WTC11 (cell line): ENCODE data around the gene PLPPR1. TPM values are rescaled to one million over a fixed set of nuclear protein-coding genes. Genes with fewer than 3 reads are reported as not detected.

Experiments used
- ATAC-seq: fragments of 200-7000 bp; cut with Tn5 transposase; 2 replicates; pipeline ENCODE4 v1.10.0; 2021; ENCODE audit warnings: mild to moderate bottlenecking, moderate library complexity
- CTCF ChIA-PET: fragments of 300-600 bp; sonication (Branson Sonifier 250); formaldehyde crosslinking; loops from one replicate; lab custom pipeline; 2021; ENCODE audit warnings: antibody characterized with exemption; lab: Charles Lee
- POLR2A ChIA-PET: fragments of 350-600 bp; sonication (Branson Sonifier 250); formaldehyde crosslinking; loops from one replicate; lab custom pipeline; 2021; ENCODE audit warnings: antibody characterized with exemption; lab: Charles Lee
- DNase-seq: peaks from one replicate; pipeline ENCODE4 v3.0.0; 2021; ENCODE audit warnings: low spot score
- H3K27ac Mint-ChIP-seq: 2 replicates; pipeline ENCODE4 v1.8.0; 2021; ENCODE audit warnings: mixed read lengths
- H3K27me3 Mint-ChIP-seq: 2 replicates; pipeline ENCODE4 v1.8.0; 2021; ENCODE audit warnings: low read depth, mild to moderate bottlenecking, moderate library complexity, mixed read lengths
- H3K36me3 Mint-ChIP-seq: 2 replicates; pipeline ENCODE4 v1.8.0; 2021; ENCODE audit warnings: mixed read lengths
- H3K4me1 Mint-ChIP-seq: 2 replicates; pipeline ENCODE4 v1.8.0; 2022; ENCODE audit warnings: mixed read lengths
- H3K4me3 Mint-ChIP-seq: 2 replicates; pipeline ENCODE4 v1.8.0; 2021; ENCODE audit warnings: mild to moderate bottlenecking, moderate library complexity, mixed read lengths
- H3K9me3 Mint-ChIP-seq: 2 replicates; pipeline ENCODE4 v1.8.0; 2021; ENCODE audit warnings: mixed read lengths
- CBFB ChIP-seq: sonication (generic); formaldehyde crosslinking; IDR thresholded peaks from 2 replicates; pipeline ENCODE4 v1.8.1; 2022; ENCODE audit warnings: mild to moderate bottlenecking, low read depth, missing genetic modification reagents
- ELF4 ChIP-seq: sonication (generic); formaldehyde crosslinking; IDR thresholded peaks from 2 replicates; pipeline ENCODE4 v1.8.1; 2022; ENCODE audit warnings: low read depth, mild to moderate bottlenecking, moderate library complexity, missing genetic modification reagents
- ERG ChIP-seq: fragments of 250-450 bp; sonication (Bioruptor Pico); IDR thresholded peaks from 2 replicates; pipeline ENCODE4 v1.8.0; 2021; ENCODE audit warnings: mild to moderate bottlenecking
- ETV6 ChIP-seq: sonication (generic); formaldehyde crosslinking; IDR thresholded peaks from 2 replicates; pipeline ENCODE4 v1.8.1; 2022; ENCODE audit warnings: mild to moderate bottlenecking, missing genetic modification reagents
- FOXK1 ChIP-seq: sonication (generic); formaldehyde crosslinking; IDR thresholded peaks from 2 replicates; pipeline ENCODE4 v1.8.0; 2022; ENCODE audit warnings: mild to moderate bottlenecking, moderate library complexity, missing genetic modification reagents
- FOXP4 ChIP-seq: sonication (generic); formaldehyde crosslinking; IDR thresholded peaks from 2 replicates; pipeline ENCODE4 v1.8.0; 2022; ENCODE audit warnings: mild to moderate bottlenecking, missing genetic modification reagents
- JUN ChIP-seq: sonication (generic); formaldehyde crosslinking; IDR thresholded peaks from 2 replicates; pipeline ENCODE4 v1.8.0; 2023; ENCODE audit warnings: mild to moderate bottlenecking, missing genetic modification reagents
- NFYB ChIP-seq: sonication (generic); formaldehyde crosslinking; conservative IDR thresholded peaks from 2 replicates; pipeline ENCODE4 v1.8.0; 2022; ENCODE audit warnings: low read depth, missing genetic modification reagents
- RELA ChIP-seq: sonication (generic); formaldehyde crosslinking; IDR thresholded peaks from 2 replicates; pipeline ENCODE4 v1.8.1; 2022; ENCODE audit warnings: missing genetic modification reagents, mild to moderate bottlenecking, borderline replicate concordance
- TEAD4 ChIP-seq: sonication (generic); formaldehyde crosslinking; IDR thresholded peaks from 2 replicates; pipeline ENCODE4 v1.8.0; 2022; ENCODE audit warnings: mild to moderate bottlenecking, missing genetic modification reagents
- ZNF138 ChIP-seq: sonication (generic); formaldehyde crosslinking; conservative IDR thresholded peaks from 2 replicates; pipeline ENCODE4 v1.8.1; 2022; ENCODE audit warnings: mild to moderate bottlenecking, moderate library complexity, missing genetic modification reagents
- ZNF281 ChIP-seq: sonication (generic); formaldehyde crosslinking; IDR thresholded peaks from 2 replicates; pipeline ENCODE4 v1.8.0; 2023; ENCODE audit warnings: mild to moderate bottlenecking, missing genetic modification reagents
- ZNF317 ChIP-seq: sonication (generic); formaldehyde crosslinking; IDR thresholded peaks from 2 replicates; pipeline ENCODE4 v1.8.1; 2023; ENCODE audit warnings: low read depth, mild to moderate bottlenecking, moderate library complexity, missing genetic modification reagents, borderline replicate concordance
- ZNF532 ChIP-seq: fragments of 250-450 bp; sonication (Bioruptor Pico); IDR thresholded peaks from 2 replicates; pipeline ENCODE4 v1.9.0; 2021; ENCODE audit warnings: mild to moderate bottlenecking, borderline replicate concordance
- total RNA-seq: library from RNA; stranded (reverse); gene quantifications from 3 replicates; pipeline ENCODE4 v1.2.3, GENCODE V29; 2021

The PLPPR1 gene
- total RNA-seq, 1 experiment from 2014 or later = 1.5 TPM

GRCh38 chr9:101025940-101026339 is 2.6 kb upstream of the PLPPR1 start (continued):
- TF ChIP-seq ZNF281 (no peak), CBFB (CRISPR knock-in tag) (no peak), ZNF138 (CRISPR knock-in tag) (no peak), ELF4 (CRISPR knock-in tag) (no peak)

GRCh38 chr9:101026824-101027223 is 1.7 kb upstream of the PLPPR1 start:
- DNase-seq (no peak), ATAC-seq (no peak)
- CTCF ChIA-PET = interaction anchor here (1.0 to 1.9 kb wide), 3 partner anchors 92 to 285 kb away, joined by 4 to 5 read pairs (median 4); no protein-coding TSS in a partner anchor
- Mint-ChIP-seq H3K36me3 (no peaks in the 10 kb centered on the region), H3K4me1 (peaks cover 24% of the 10 kb centered on the region), H3K27me3 (peaks cover 59% of the 10 kb centered on the region), H3K4me3 (no peak overlapping the region), H3K27ac (no peak overlapping the region), H3K9me3 (no peaks in the 10 kb centered on the region)
- POLR2A ChIA-PET = no interaction called here
- no peak for TF ChIP-seq TEAD4 (CRISPR knock-in tag)

GRCh38 chr9:101027236-101027635 is 1.3 kb upstream of the PLPPR1 start:
- ATAC-seq (no peak), DNase-seq (no peak)
- Mint-ChIP-seq H3K4me3 (peak overlapping the region; percentile 88), H3K9me3 (no peaks in the 10 kb centered on the region), H3K4me1 (peaks cover 24% of the 10 kb centered on the region), H3K27ac (no peak overlapping the region), H3K27me3 (peaks cover 63% of the 10 kb centered on the region), H3K36me3 (no peaks in the 10 kb centered on the region)
- ChIA-PET POLR2A (no interaction called here), CTCF (no interaction called here)
- no peak for TF ChIP-seq JUN
- no peak for TF ChIP-seq ETV6 (CRISPR knock-in tag)
- TF ChIP-seq ZNF532 (CRISPR knock-in tag) = no peak
- TF ChIP-seq FOXK1 (CRISPR knock-in tag) = no peak

GRCh38 chr9:101027733-101028345 is 688 bp upstream of the PLPPR1 start:
- CTCF ChIA-PET = interaction anchor here (0.6 to 2.6 kb wide), 6 partner anchors 22 to 426 kb away, joined by 3 to 20 read pairs (median 5); no protein-coding TSS in a partner anchor
- no peak overlapping the region for H3K27ac Mint-ChIP-seq

More at GRCh38 chr9:101027733-101028345, 688 bp upstream of the PLPPR1 start:
- H3K9me3 Mint-ChIP-seq = no peaks in the 10 kb centered on the region
- ATAC-seq (no peak), DNase-seq (no peak)
- peaks cover 24% of the 10 kb centered on the region for H3K4me1 Mint-ChIP-seq
- H3K4me3 Mint-ChIP-seq = peak overlapping the region; percentile 88
- POLR2A ChIA-PET = interaction anchor here (1.2 kb wide), 1 partner anchor 87 kb away, joined by 3 read pairs; no protein-coding TSS in a partner anchor
- TF ChIP-seq RELA (CRISPR knock-in tag) (peak; percentile 7; the same call in 1 of the 2 replicates), NFYB (CRISPR knock-in tag) (no peak), TEAD4 (CRISPR knock-in tag) (no peak), ERG (CRISPR knock-in tag) (no peak), ZNF317 (CRISPR knock-in tag) (no peak), FOXP4 (CRISPR knock-in tag) (no peak)
- no peaks in the 10 kb centered on the region for H3K36me3 Mint-ChIP-seq
- peaks cover 69% of the 10 kb centered on the region for H3K27me3 Mint-ChIP-seq
